Fibroblast of lung (primary cell): ENCODE results near the gene ZNF771. TPM values are rescaled to one million over a fixed set of nuclear protein-coding genes. Genes with fewer than 3 reads are reported as not detected.
"Not testable (repeated sequence)": the region's sequence is repeated elsewhere in the genome, so short reads cannot be mapped to it uniquely, and the experiment has no call there.

Experiments used
- DNase-seq, 2 donors: peaks; one replicate each; pipeline versions ENCODE4 v3.0.0 to v3.0.0-alpha.2; 2010; ENCODE audit warnings: low read depth in 2 of 2
- H2AFZ ChIP-seq: 2 replicates; pipeline ENCODE4 v1.5.1; 2012; ENCODE audit warnings: low read length, control low read depth, inconsistent platforms
- H3K27ac ChIP-seq: 2 replicates; pipeline ENCODE4 v1.5.1; 2011; ENCODE audit warnings: low read length, control low read depth; ENCODE audit not compliant: insufficient read depth
- H3K27me3 ChIP-seq: 2 replicates; pipeline ENCODE4 v1.5.1; 2011; ENCODE audit warnings: mild to moderate bottlenecking, low read length; ENCODE audit not compliant: control insufficient read depth, insufficient read depth
- H3K36me3 ChIP-seq: 2 replicates; pipeline ENCODE4 v1.5.1; 2011; ENCODE audit warnings: low read length; ENCODE audit not compliant: control insufficient read depth, insufficient read depth
- H3K4me1 ChIP-seq: 2 replicates; pipeline ENCODE4 v1.5.1; 2011; ENCODE audit warnings: low read length; ENCODE audit not compliant: control insufficient read depth, insufficient read depth; ENCODE audit errors: extremely low read depth
- H3K4me2 ChIP-seq: 2 replicates; pipeline ENCODE4 v1.5.1; 2011; ENCODE audit warnings: low read length, control low read depth; ENCODE audit not compliant: insufficient read depth; ENCODE audit errors: extremely low read depth
- H3K4me3 ChIP-seq, 4 experiments: fragments of 200-600 bp in 1 of 4; sonication (generic) in 1 of 4; replicated peaks in 1 of 4; 2 replicates each; pipeline ENCODE4 v1.5.1; 2011 to 2016; ENCODE audit warnings: low read length in 4 of 4, low read depth in 3 of 4, mild to moderate bottlenecking in 3 of 4, control low read depth in 2 of 4, inconsistent platforms in 1 of 4, mixed read lengths in 1 of 4; ENCODE audit not compliant: insufficient read depth in 1 of 4; ENCODE audit errors: control extremely low read depth in 1 of 4
- H3K79me2 ChIP-seq: 2 replicates; pipeline ENCODE4 v1.5.1; 2012; ENCODE audit warnings: mild to moderate bottlenecking, low read length, inconsistent platforms; ENCODE audit not compliant: control insufficient read depth, insufficient read depth
- H3K9ac ChIP-seq: 2 replicates; pipeline ENCODE4 v1.5.1; 2011; ENCODE audit warnings: mild to moderate bottlenecking, low read length, control low read depth; ENCODE audit not compliant: insufficient read depth
- H3K9me3 ChIP-seq: 2 replicates; pipeline ENCODE4 v1.5.1; 2012; ENCODE audit warnings: low read depth, low read length; ENCODE audit not compliant: control insufficient read depth, insufficient read depth
- H4K20me1 ChIP-seq: 2 replicates; pipeline ENCODE4 v1.5.1; 2011; ENCODE audit warnings: low read length; ENCODE audit not compliant: control insufficient read depth, insufficient read depth; ENCODE audit errors: extremely low read depth
- CTCF ChIP-seq, 2 donors: IDR thresholded peaks in 1 of 2; conservative IDR thresholded peaks in 1 of 2; 1 replicate in 1 of 2; 2 replicates in 1 of 2; pipeline ENCODE4 v1.5.1; 2011 to 2012; ENCODE audit warnings: low read length in 2 of 2, control low read depth in 1 of 2, inconsistent platforms in 1 of 2, low read depth in 1 of 2, mild to moderate bottlenecking in 1 of 2
- EZH2 ChIP-seq: IDR thresholded peaks from 2 replicates; pipeline ENCODE4 v1.5.1; 2012; ENCODE audit warnings: low read length, control low read depth, mild to moderate bottlenecking; ENCODE audit errors: missing control alignments
- polyA plus RNA-seq, 2 donors: library from polyadenylated mRNA; depleted of rRNA in 1 of 2; stranded (reverse) in 1 of 2; unstranded in 1 of 2; fragments of >200 nt; gene quantifications; 2 replicates each; pipeline ENCODE4 v1.2.1, GENCODE V29; 2011 to 2012; ENCODE audit warnings: missing spikeins in 1 of 2
- total RNA-seq: library from RNA; depleted of rRNA; stranded (reverse); fragments of >200 nt; gene quantifications from 2 replicates; pipeline ENCODE4 v1.2.1, GENCODE V29; 2014

The ZNF771 gene
- total and polyA plus RNA-seq, 2 donors (not counting 1 experiment from before 2014, with no cell fraction given): 3.1 to 8.4 TPM

- H3K9me3 ChIP-seq: no peaks in the 10 kb centered on the region
- no peak for DNase-seq
- no peak overlapping the region for H3K4me3 ChIP-seq
- TF ChIP-seq CTCF (conservative IDR thresholded peaks at IDR 0.05 in 1 of 2, IDR thresholded peaks at IDR 0.05 in 1 of 2; ENCODE audit: low read depth in 1 of 2, low read length in 2 of 2) (no peak), EZH2 (no peak)
- no peaks in the 10 kb centered on the region for H3K4me1 ChIP-seq
- no peak overlapping the region for H3K27ac ChIP-seq
- H3K4me2 ChIP-seq: no peak overlapping the region
- no peaks in the 10 kb centered on the region for H3K79me2 ChIP-seq
- no peaks in the 10 kb centered on the region for H3K36me3 ChIP-seq
- no peaks in the 10 kb centered on the region for H4K20me1 ChIP-seq
- H3K27me3 ChIP-seq: peaks cover 3% of the 10 kb centered on the region
- H3K9ac ChIP-seq: no peak overlapping the region
- H2AFZ ChIP-seq: no peak overlapping the region
These were observed 52.0 kb downstream of the ZNF771 start for GRCh38 chr16:30459456-30459855.

- not testable (repeated sequence) for H3K79me2 ChIP-seq, H4K20me1 ChIP-seq, H3K36me3 ChIP-seq, H3K4me1 ChIP-seq, H3K4me3 ChIP-seq, H3K27me3 ChIP-seq, H2AFZ ChIP-seq, H3K9ac ChIP-seq, DNase-seq, H3K27ac ChIP-seq, H3K9me3 ChIP-seq, H3K4me2 ChIP-seq
These were observed 54.0 kb downstream of the ZNF771 start for GRCh38 chr16:30461426-30461825.

GRCh38 chr16:30464078-30464477 is 56.7 kb downstream of the ZNF771 start:
- TF ChIP-seq CTCF (conservative IDR thresholded peaks at IDR 0.05 in 1 of 2, IDR thresholded peaks at IDR 0.05 in 1 of 2; ENCODE audit: low read depth in 1 of 2, low read length in 2 of 2): no peak
- TF ChIP-seq EZH2: no peak
- H3K4me1 ChIP-seq: no peaks in the 10 kb centered on the region
- no peaks in the 10 kb centered on the region for H3K9me3 ChIP-seq
- H3K27me3 ChIP-seq: no peaks in the 10 kb centered on the region
- H3K27ac ChIP-seq: no peak overlapping the region
- DNase-seq: no peak
- H3K9ac ChIP-seq: no peak overlapping the region
- no peaks in the 10 kb centered on the region for H4K20me1 ChIP-seq
- no peak overlapping the region for H3K4me3 ChIP-seq
- no peaks in the 10 kb centered on the region for H3K79me2 ChIP-seq
- H3K36me3 ChIP-seq: no peaks in the 10 kb centered on the region
- H3K4me2 ChIP-seq: no peak overlapping the region
- no peak overlapping the region for H2AFZ ChIP-seq

Other genes with a start within 250 kb of the ZNF771 start
- 0.17 and 0.26 TPM in 2 replicates for gene CORO1A, start 224.0 kb upstream of the ZNF771 start, total RNA-seq
- 0.85 and 2.6 TPM in 2 replicates for gene CORO1A, start 224.0 kb upstream of the ZNF771 start, polyA plus RNA-seq
- gene BOLA2B, start 213.9 kb upstream of the ZNF771 start, total RNA-seq: 12.6 and 18.0 TPM in 2 replicates
- 47.4 and 79.2 TPM in 2 replicates for gene BOLA2B, start 213.9 kb upstream of the ZNF771 start, polyA plus RNA-seq
- 18.2 and 19.2 TPM in 2 replicates for gene SLX1A, start 213.7 kb upstream of the ZNF771 start, total RNA-seq
- 3.9 and 11.5 TPM in 2 replicates for gene SLX1A, start 213.7 kb upstream of the ZNF771 start, polyA plus RNA-seq
- 2.1 and 2.8 TPM in 2 replicates for gene SULT1A3, start 208.4 kb upstream of the ZNF771 start, total RNA-seq
- 3.1 and 4.1 TPM in 2 replicates for gene SULT1A3, start 208.4 kb upstream of the ZNF771 start, polyA plus RNA-seq
- 1.3 and 3.0 TPM in 2 replicates for gene NPIPB13, start 159.1 kb upstream of the ZNF771 start, total RNA-seq
- 0.33 and 0.62 TPM in 2 replicates for gene NPIPB13, start 159.1 kb upstream of the ZNF771 start, polyA plus RNA-seq
- 35.2 and 36.0 TPM in 2 replicates for gene CD2BP2, start 52.3 kb upstream of the ZNF771 start, total RNA-seq
- gene CD2BP2, start 52.3 kb upstream of the ZNF771 start, polyA plus RNA-seq: 45.5 and 47.3 TPM in 2 replicates
- 22.1 and 29.6 TPM in 2 replicates for gene TBC1D10B, start 37.1 kb upstream of the ZNF771 start, total RNA-seq
- gene TBC1D10B, start 37.1 kb upstream of the ZNF771 start, polyA plus RNA-seq: 14.8 and 22.1 TPM in 2 replicates
- gene MYL11, start 32.8 kb upstream of the ZNF771 start, total RNA-seq: not detected in 2 replicates
- gene MYL11, start 32.8 kb upstream of the ZNF771 start, polyA plus RNA-seq: 0.11 and 0.45 TPM in 2 replicates
- 0.17 and 0.26 TPM in 2 replicates for gene SEPTIN1, start 25.0 kb upstream of the ZNF771 start, total RNA-seq
- gene SEPTIN1, start 25.0 kb upstream of the ZNF771 start, polyA plus RNA-seq: 0.17 TPM in 1 of 2 replicates, not detected in the other
- gene ZNF48, start 12.2 kb upstream of the ZNF771 start, total RNA-seq: 7.3 and 7.7 TPM in 2 replicates
- gene ZNF48, start 12.2 kb upstream of the ZNF771 start, polyA plus RNA-seq: 3.2 and 4.0 TPM in 2 replicates
- 6.6 and 8.5 TPM in 2 replicates for gene DCTPP1, start 22.4 kb downstream of the ZNF771 start, total RNA-seq
- 23.6 and 38.1 TPM in 2 replicates for gene DCTPP1, start 22.4 kb downstream of the ZNF771 start, polyA plus RNA-seq
- gene SEPHS2, start 38.3 kb downstream of the ZNF771 start, total RNA-seq: 19.3 and 26.6 TPM in 2 replicates
- 39.3 and 41.8 TPM in 2 replicates for gene SEPHS2, start 38.3 kb downstream of the ZNF771 start, polyA plus RNA-seq
- not detected in 2 replicates for gene ITGAL, start 65.1 kb downstream of the ZNF771 start, total RNA-seq
- gene ITGAL, start 65.1 kb downstream of the ZNF771 start, polyA plus RNA-seq: not detected in 2 replicates
- 21.8 and 23.9 TPM in 2 replicates for gene ZNF768, start 119.0 kb downstream of the ZNF771 start, total RNA-seq
- gene ZNF768, start 119.0 kb downstream of the ZNF771 start, polyA plus RNA-seq: 8.2 and 9.5 TPM in 2 replicates
- gene ZNF747, start 127.3 kb downstream of the ZNF771 start, total RNA-seq: 7.4 and 10.6 TPM in 2 replicates
- 3.9 and 4.4 TPM in 2 replicates for gene ZNF747, start 127.3 kb downstream of the ZNF771 start, polyA plus RNA-seq
- gene ZNF764, start 150.8 kb downstream of the ZNF771 start, total RNA-seq: 3.1 TPM in 2 replicates
- 2.4 and 2.6 TPM in 2 replicates for gene ZNF764, start 150.8 kb downstream of the ZNF771 start, polyA plus RNA-seq
- 10.3 and 12.9 TPM in 2 replicates for gene ZNF688, start 164.1 kb downstream of the ZNF771 start, total RNA-seq
- gene ZNF688, start 164.1 kb downstream of the ZNF771 start, polyA plus RNA-seq: 3.0 and 3.1 TPM in 2 replicates
- gene ZNF785, start 178.1 kb downstream of the ZNF771 start, total RNA-seq: 6.6 and 8.7 TPM in 2 replicates
- 4.7 and 7.1 TPM in 2 replicates for gene ZNF785, start 178.1 kb downstream of the ZNF771 start, polyA plus RNA-seq
- gene ZNF689, start 202.8 kb downstream of the ZNF771 start, total RNA-seq: 4.6 and 6.1 TPM in 2 replicates
- gene ZNF689, start 202.8 kb downstream of the ZNF771 start, polyA plus RNA-seq: 3.5 and 4.2 TPM in 2 replicates
- 5.9 and 6.6 TPM in 2 replicates for gene PRR14, start 243.4 kb downstream of the ZNF771 start, total RNA-seq
- 2.5 and 4.7 TPM in 2 replicates for gene PRR14, start 243.4 kb downstream of the ZNF771 start, polyA plus RNA-seq